Aorta (tissue), 5 donors: Measurements from ENCODE around the gene ATXN10. TPM values are rescaled to one million over a fixed set of nuclear protein-coding genes. Genes with fewer than 3 reads are reported as not detected.

Source experiments
- ATAC-seq: fragments of 200-7000 bp; cut with Tn5 transposase; one replicate; pipeline ENCODE4 v1.9.1; 2022; ENCODE audit warnings: moderate library complexity; ENCODE audit not compliant: low FRiP score
- DNase-seq, 2 donors: peaks; one replicate each; pipeline ENCODE4 v3.0.0-alpha.2; 2020
- H3K27ac ChIP-seq, 2 donors: one replicate each; pipeline ENCODE4 v1.5.1; 2013; ENCODE audit warnings: low read length in 2 of 2, mild to moderate bottlenecking in 2 of 2, moderate library complexity in 2 of 2, control low read depth in 1 of 2, inconsistent platforms in 1 of 2, low read depth in 1 of 2
- H3K27me3 ChIP-seq, 2 donors: one replicate each; pipeline ENCODE4 v1.6.1; 2013; ENCODE audit warnings: control low read depth in 1 of 2, low read length in 1 of 2, mild to moderate bottlenecking in 1 of 2, moderate library complexity in 1 of 2; ENCODE audit not compliant: insufficient read depth in 2 of 2, control insufficient read depth in 1 of 2
- H3K36me3 ChIP-seq, 2 donors: one replicate each; pipeline ENCODE4 v1.6.1; 2013; ENCODE audit warnings: control low read depth in 1 of 2, low read length in 1 of 2, mild to moderate bottlenecking in 1 of 2; ENCODE audit not compliant: insufficient read depth in 2 of 2, control insufficient read depth in 1 of 2
- H3K4me1 ChIP-seq, 2 donors: one replicate each; pipeline ENCODE4 v1.6.1; 2013; ENCODE audit warnings: low read length in 2 of 2, control low read depth in 1 of 2, mild to moderate bottlenecking in 1 of 2, moderate library complexity in 1 of 2; ENCODE audit not compliant: insufficient read depth in 2 of 2, control insufficient read depth in 1 of 2
- H3K4me3 ChIP-seq, 2 donors: one replicate each; pipeline ENCODE4 v1.5.1; 2013; ENCODE audit warnings: low read length in 2 of 2, control low read depth in 1 of 2, mild to moderate bottlenecking in 1 of 2
- H3K9me3 ChIP-seq: one replicate; pipeline ENCODE4 v1.6.1; 2013; ENCODE audit warnings: mild to moderate bottlenecking, low read length; ENCODE audit not compliant: control insufficient read depth
- WGBS, 2 donors: extraction: QIAGEN DNeasy Blood & Tissue Kit; methylation state at CpG; one replicate each; pipeline ENCODE4 v1.1.7; 2013; 5-methylcytosine and 5-hydroxymethylcytosine counted together
- intact Hi-C, 2 donors: fragments of 100-400 bp; cut with DNase I; formaldehyde crosslinking; loops; one replicate each; pipeline versions ENCODE4 v1.14.2 to v1.15.0; 2022
- polyA plus RNA-seq, 2 donors: library from polyadenylated mRNA; stranded (reverse); fragments of 200-250 nt; gene quantifications; one replicate each; pipeline ENCODE4 v1.2.3, GENCODE V29; 2013
- total RNA-seq, 2 donors: library from RNA; stranded (reverse); fragmentation: NEBNext Ultra II Directional; extraction: Animal tissue kit (Norgen Biotek cat#: 25700); gene quantifications; one replicate each; pipeline ENCODE4 v1.2.1, GENCODE V29; 2021
- donor health status: healthy with polysubstance abuse.
- donor health status: Bipolar disorder and iron deficiency.
- donor health status: DM: no; HTN: no; CAD: no.
- donor health status: DM: no; HTN: no; CAD: no.
- donor health status: DM: yes; HTN: yes; CAD: no.

Gene ATXN10
- total and polyA plus RNA-seq, 4 donors = 43.1 to 126 (median 80.8) TPM

DNA sequence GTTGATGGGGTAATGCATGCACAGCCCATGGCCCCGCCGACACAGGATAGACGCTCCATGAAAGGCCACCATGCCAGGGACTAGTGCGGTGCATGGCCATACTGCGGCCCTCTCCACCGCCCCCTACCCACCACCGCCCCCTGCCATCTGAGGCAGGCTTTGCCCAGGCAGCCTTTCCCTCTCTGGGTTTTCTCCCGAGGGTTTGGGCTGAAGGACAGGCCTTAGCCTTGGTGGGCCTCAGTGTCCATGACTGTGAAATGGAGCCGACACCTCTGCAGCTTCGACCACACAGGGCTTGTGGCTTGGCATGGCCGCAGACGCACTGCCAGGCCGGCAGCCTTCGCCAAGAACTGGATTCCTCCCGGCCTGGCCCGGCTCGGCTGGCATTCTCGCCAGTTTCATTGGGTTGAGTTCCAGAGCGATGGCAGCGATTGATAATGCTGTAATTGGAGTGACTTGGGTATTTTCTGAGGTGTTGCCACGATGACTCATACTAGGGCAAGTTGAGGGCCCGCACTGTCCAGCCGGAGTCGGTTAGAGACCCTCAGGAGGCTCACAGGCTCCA is 194.0 kb downstream of the ATXN10 start:
- Histone ChIP-seq H3K4me3 (no peak overlapping the region), H3K36me3 (no peaks in the 10 kb centered on the region), H3K27ac (no peak overlapping the region), H3K9me3 (no peaks in the 10 kb centered on the region), H3K4me1 (no peaks in the 10 kb centered on the region), H3K27me3 (no peaks in the 10 kb centered on the region)
- WGBS, 2 donors = 93 to 94% methylated on average over 24 of the region's 24 CpGs
- intact Hi-C loops = loop anchor here in 1 of 2 donors (2.0 to 10.0 kb wide), 2 partner anchors 221 to 291 kb away; no protein-coding TSS in a partner anchor
- DNase-seq (no peak), ATAC-seq (no peak)

- H3K9me3 ChIP-seq = no peaks in the 10 kb centered on the region
- H3K27me3 ChIP-seq = no peaks in the 10 kb centered on the region
- DNase-seq (peak in 1 of 2 donors; percentile 67), ATAC-seq (no peak)
- no peaks in the 10 kb centered on the region for H3K36me3 ChIP-seq
- H3K27ac ChIP-seq = no peak overlapping the region
- 48 to 50% methylated on average over 32 to 37 of the region's 37 CpGs for WGBS, 2 donors
- no peak overlapping the region for H3K4me3 ChIP-seq
- intact Hi-C loops = loop anchor here in 1 of 2 donors (10.0 kb wide), 1 partner anchor 291 kb away; no protein-coding TSS in a partner anchor
- no peaks in the 10 kb centered on the region for H3K4me1 ChIP-seq
Observed at GRCh38 chr22:45866126-45866645, 194.6 kb downstream of the ATXN10 start.

DNA sequence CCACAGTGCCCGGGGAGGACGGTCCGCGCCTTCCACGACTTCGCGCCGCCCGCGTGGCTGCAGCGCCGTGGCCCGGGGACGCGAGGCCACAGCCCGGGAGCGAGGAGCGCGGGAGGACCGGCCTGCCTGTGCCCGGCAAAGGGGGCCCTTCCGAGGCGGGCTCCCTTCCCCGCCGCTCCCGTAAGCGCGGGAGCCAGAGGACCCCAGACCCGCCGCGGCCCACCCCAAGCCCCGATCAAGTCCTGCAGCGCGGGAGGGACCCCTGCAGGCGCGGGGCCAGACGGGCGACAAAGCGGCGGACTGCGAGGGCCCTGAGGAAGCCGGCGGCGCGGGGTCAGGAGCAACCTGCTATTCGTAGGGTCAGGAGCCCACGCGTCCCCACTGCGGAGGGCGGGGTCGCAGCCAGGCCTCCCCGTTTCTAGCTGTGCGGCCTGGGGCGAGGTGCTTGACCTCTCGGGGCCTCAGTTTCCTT is 195.0 kb downstream of the ATXN10 start:
- 8% methylated on average over 32 to 55 of the region's 55 CpGs for WGBS, 2 donors
- intact Hi-C loops = loop anchor here in 1 of 2 donors (10.0 kb wide), 1 partner anchor 292 kb away; no protein-coding TSS in a partner anchor
- Histone ChIP-seq H3K36me3 (no peaks in the 10 kb centered on the region), H3K4me3 (no peak overlapping the region), H3K27ac (no peak overlapping the region), H3K4me1 (no peaks in the 10 kb centered on the region), H3K27me3 (no peaks in the 10 kb centered on the region), H3K9me3 (no peaks in the 10 kb centered on the region)
- ATAC-seq = no peak
- peak in 1 of 2 donors; percentile 71 for DNase-seq

DNA sequence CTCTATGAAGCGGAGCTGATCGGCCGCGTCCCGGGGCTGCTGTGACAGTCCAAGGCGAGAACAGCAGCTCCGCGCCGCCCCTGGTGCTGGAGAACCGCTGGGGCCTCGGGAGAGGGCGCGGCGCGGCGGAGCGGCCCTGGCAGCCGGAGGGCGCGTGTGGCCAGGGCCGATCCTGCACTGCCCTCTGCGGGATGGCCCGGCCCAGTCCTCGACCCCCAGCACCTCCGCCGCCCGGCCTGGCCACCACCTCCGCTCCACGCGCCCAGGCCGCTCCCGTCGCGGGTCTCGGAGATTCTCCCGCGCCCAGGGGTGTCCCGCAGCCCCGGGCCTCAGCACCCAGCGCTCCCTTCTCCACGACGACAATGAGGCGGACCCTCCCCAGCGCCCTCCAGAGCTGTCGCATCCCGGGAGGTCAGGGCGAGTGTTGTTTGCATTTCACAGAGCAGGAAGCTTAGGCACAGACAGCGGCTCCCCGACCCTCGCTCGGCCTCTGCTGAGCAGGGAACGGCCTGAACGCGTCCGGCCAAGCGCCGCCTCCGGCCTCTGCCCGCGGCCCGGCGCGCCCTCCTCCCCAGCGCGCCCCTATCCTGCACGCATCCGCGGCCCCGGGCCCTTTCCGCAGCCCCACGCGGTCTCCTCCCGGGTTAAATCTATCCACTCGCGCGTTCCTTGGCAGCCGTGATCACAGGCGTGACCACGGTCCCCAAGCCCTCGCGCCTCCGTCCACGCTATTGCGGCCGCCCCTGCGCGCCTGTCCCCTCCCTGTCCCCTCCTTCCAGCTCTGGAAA is 195.7 kb downstream of the ATXN10 start:
- ATAC-seq = no peak
- H3K4me1 ChIP-seq = no peaks in the 10 kb centered on the region
- no peaks in the 10 kb centered on the region for H3K27me3 ChIP-seq
- no peaks in the 10 kb centered on the region for H3K36me3 ChIP-seq
- intact Hi-C loops = loop anchor here in 1 of 2 donors (10.0 kb wide), 1 partner anchor 293 kb away; no protein-coding TSS in a partner anchor
- H3K9me3 ChIP-seq = peaks cover under 1% of the 10 kb centered on the region
- WGBS, 2 donors = 3 to 4% methylated on average over 83 to 87 of the region's 87 CpGs
- H3K4me3 ChIP-seq = no peak overlapping the region
- DNase-seq = peak in 1 of 2 donors; percentile 77
- H3K27ac ChIP-seq = no peak overlapping the region

GRCh38 chr22:45867906-45868555 is 196.4 kb downstream of the ATXN10 start:
- intact Hi-C loops = loop anchor here in 1 of 2 donors (10.0 kb wide), 1 partner anchor 293 kb away; no protein-coding TSS in a partner anchor
- H3K4me3 ChIP-seq = no peak overlapping the region
- H3K4me1 ChIP-seq = no peaks in the 10 kb centered on the region
- ATAC-seq (no peak), DNase-seq (no peak)
- WGBS, 2 donors = 59 to 66% methylated on average over 20 of the region's 20 CpGs
- no peaks in the 10 kb centered on the region for H3K36me3 ChIP-seq
- H3K27ac ChIP-seq = no peak overlapping the region
- no peaks in the 10 kb centered on the region for H3K27me3 ChIP-seq
- peaks cover 2% of the 10 kb centered on the region for H3K9me3 ChIP-seq

- WGBS, 2 donors = 93 to 96% methylated on average over 18 of the region's 18 CpGs
Observed at GRCh38 chr22:45868571-45869339, 197.1 kb downstream of the ATXN10 start.

DNA sequence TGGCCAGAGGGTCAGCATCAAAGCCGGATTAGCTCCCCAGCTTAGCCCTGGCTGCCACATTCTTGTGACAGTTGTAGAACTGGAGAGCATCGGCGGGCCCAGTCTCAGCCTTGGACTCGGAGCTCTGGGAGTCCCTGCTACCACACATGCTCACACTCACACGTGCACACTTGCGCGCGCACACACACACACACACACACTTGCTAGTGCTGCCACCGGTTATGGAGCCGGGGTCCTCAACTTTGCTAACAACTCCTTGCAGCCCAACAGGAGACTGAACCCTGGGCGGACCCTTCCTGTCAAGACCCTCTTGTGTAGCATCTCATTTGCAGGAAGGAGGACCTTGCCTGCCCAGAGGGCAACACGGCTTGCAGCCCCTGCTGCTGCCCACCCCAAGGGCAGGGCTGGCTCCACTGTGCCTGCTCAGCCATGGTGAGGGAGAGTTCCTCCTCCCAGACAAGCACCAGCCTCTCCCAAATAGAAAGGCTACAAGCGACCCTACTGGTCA is 197.8 kb downstream of the ATXN10 start:
- no peaks in the 10 kb centered on the region for H3K36me3 ChIP-seq
- no peak overlapping the region for H3K4me3 ChIP-seq
- no peaks in the 10 kb centered on the region for H3K27me3 ChIP-seq
- H3K27ac ChIP-seq = no peak overlapping the region
- WGBS, 2 donors = 88 to 91% methylated on average over 13 of the region's 13 CpGs
- peaks cover 2% of the 10 kb centered on the region for H3K9me3 ChIP-seq
- ATAC-seq (no peak), DNase-seq (peak in 1 of 2 donors; percentile 59)
- no peaks in the 10 kb centered on the region for H3K4me1 ChIP-seq
- intact Hi-C loops = loop anchor here in 1 of 2 donors (10.0 kb wide), 1 partner anchor 295 kb away; no protein-coding TSS in a partner anchor

More at GRCh38 chr22:45868571-45869339, 197.1 kb downstream of the ATXN10 start:
- DNase-seq (no peak), ATAC-seq (no peak)
- intact Hi-C loops = loop anchor here in 1 of 2 donors (10.0 kb wide), 1 partner anchor 294 kb away; no protein-coding TSS in a partner anchor
- Histone ChIP-seq H3K4me3 (no peak overlapping the region), H3K27ac (no peak overlapping the region), H3K4me1 (no peaks in the 10 kb centered on the region), H3K27me3 (no peaks in the 10 kb centered on the region), H3K36me3 (no peaks in the 10 kb centered on the region), H3K9me3 (peaks cover 2% of the 10 kb centered on the region)
